Parathyroid adenoma (tissue), 2 donors: ENCODE measurements around the gene LRTM1.

Experiments used
- H2AFZ ChIP-seq: fragments of 300-600 bp; sonication (generic); one replicate; pipeline ENCODE4 v1.7.0; 2017; ENCODE audit warnings: antibody characterized with exemption, mild to moderate bottlenecking
- H3K27ac ChIP-seq: fragments of 300-600 bp; sonication (generic); one replicate; pipeline ENCODE4 v1.7.0; 2017
- H3K27me3 ChIP-seq: fragments of 300-600 bp; sonication (generic); one replicate; pipeline ENCODE4 v1.7.0; 2017; ENCODE audit warnings: low read length; ENCODE audit not compliant: control insufficient read depth, insufficient read depth
- H3K36me3 ChIP-seq: fragments of 300-600 bp; sonication (generic); one replicate; pipeline ENCODE4 v1.7.0; 2017; ENCODE audit warnings: low read length; ENCODE audit not compliant: control insufficient read depth, insufficient read depth
- H3K4me1 ChIP-seq: fragments of 300-600 bp; sonication (generic); one replicate; pipeline ENCODE4 v1.7.0; 2017; ENCODE audit warnings: control low read depth
- H3K4me2 ChIP-seq: fragments of 300-600 bp; sonication (generic); one replicate; pipeline ENCODE4 v1.7.0; 2017; ENCODE audit warnings: low read length
- H3K4me3 ChIP-seq: fragments of 300-600 bp; sonication (generic); one replicate; pipeline ENCODE4 v1.7.0; 2017; ENCODE audit warnings: low read depth, low read length
- H3K79me2 ChIP-seq: fragments of 300-600 bp; sonication (generic); one replicate; pipeline ENCODE4 v1.7.0; 2017; ENCODE audit warnings: control low read depth
- H3K9ac ChIP-seq: fragments of 300-600 bp; sonication (generic); one replicate; pipeline ENCODE4 v1.7.0; 2017; ENCODE audit warnings: mild to moderate bottlenecking
- H3K9me3 ChIP-seq: fragments of 300-600 bp; sonication (generic); one replicate; pipeline ENCODE4 v1.7.0; 2017; ENCODE audit warnings: low read length; ENCODE audit not compliant: control insufficient read depth
- TF ChIP-seq, protein P1 (sequence below): fragments of 300-600 bp; sonication (generic); IDR thresholded peaks from one replicate; pipeline ENCODE4 v1.7.0; 2017; ENCODE audit warnings: antibody characterized with exemption, mild to moderate bottlenecking
- donor health status: primary hyperparathyroidism.

LRTM1 gene

GRCh38 chr3:54876694-54877093 lies 51.2 kb downstream of the LRTM1 start:
- no peak overlapping the region for H3K27ac ChIP-seq
- no peak overlapping the region for H3K4me2 ChIP-seq
- H3K4me1 ChIP-seq: no peaks in the 10 kb centered on the region

DNA sequence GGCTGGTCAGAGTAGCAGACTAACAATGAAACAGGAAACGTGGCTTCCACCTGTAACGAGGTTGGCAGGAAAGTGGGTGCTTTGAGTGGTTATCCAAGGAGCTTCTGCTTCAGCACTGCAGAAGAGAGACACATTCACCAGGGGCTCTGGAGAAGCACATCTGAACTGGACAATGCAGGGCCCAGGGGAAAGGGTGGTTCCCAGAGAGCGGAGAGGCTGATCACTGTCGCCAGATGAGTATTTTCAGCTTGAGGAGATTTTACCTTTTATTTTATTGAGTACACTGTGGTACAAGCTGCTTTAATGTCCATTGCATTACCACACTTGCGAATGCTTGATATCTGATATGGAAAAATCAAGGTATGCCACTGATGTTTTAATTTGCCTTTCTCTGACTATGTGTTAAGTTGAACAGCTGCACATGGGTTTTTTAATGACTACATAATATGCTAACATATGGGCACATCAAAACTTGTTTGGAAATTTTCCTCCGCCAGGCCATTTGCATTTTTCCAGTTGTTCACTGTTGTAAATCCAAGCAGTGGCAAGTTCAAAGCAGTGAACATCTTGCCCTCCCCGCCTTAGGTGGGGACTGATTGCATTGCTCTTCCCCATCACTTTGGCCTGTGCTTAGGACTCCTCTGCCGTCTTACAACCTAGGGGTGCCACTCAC lies 52.1 kb downstream of the LRTM1 start:
- Histone ChIP-seq H3K4me3 (no peak overlapping the region), H3K9ac (no peak overlapping the region), H2AFZ (no peak overlapping the region), H3K79me2 (no peaks in the 10 kb centered on the region), H3K36me3 (no peaks in the 10 kb centered on the region), H3K9me3 (no peaks in the 10 kb centered on the region), H3K4me1 (no peaks in the 10 kb centered on the region), H3K27me3 (no peaks in the 10 kb centered on the region), H3K27ac (no peak overlapping the region), H3K4me2 (no peak overlapping the region)
- TF ChIP-seq, protein P1, sequence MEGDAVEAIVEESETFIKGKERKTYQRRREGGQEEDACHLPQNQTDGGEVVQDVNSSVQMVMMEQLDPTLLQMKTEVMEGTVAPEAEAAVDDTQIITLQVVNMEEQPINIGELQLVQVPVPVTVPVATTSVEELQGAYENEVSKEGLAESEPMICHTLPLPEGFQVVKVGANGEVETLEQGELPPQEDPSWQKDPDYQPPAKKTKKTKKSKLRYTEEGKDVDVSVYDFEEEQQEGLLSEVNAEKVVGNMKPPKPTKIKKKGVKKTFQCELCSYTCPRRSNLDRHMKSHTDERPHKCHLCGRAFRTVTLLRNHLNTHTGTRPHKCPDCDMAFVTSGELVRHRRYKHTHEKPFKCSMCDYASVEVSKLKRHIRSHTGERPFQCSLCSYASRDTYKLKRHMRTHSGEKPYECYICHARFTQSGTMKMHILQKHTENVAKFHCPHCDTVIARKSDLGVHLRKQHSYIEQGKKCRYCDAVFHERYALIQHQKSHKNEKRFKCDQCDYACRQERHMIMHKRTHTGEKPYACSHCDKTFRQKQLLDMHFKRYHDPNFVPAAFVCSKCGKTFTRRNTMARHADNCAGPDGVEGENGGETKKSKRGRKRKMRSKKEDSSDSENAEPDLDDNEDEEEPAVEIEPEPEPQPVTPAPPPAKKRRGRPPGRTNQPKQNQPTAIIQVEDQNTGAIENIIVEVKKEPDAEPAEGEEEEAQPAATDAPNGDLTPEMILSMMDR: no peak

More at GRCh38 chr3:54876694-54877093, 51.2 kb downstream of the LRTM1 start:
- H3K36me3 ChIP-seq: no peaks in the 10 kb centered on the region
- no peaks in the 10 kb centered on the region for H3K27me3 ChIP-seq
- no peak overlapping the region for H3K9ac ChIP-seq
- H3K79me2 ChIP-seq: no peaks in the 10 kb centered on the region
- TF ChIP-seq, protein P1: no peak
- H3K4me3 ChIP-seq: no peak overlapping the region
- H2AFZ ChIP-seq: no peak overlapping the region
- no peaks in the 10 kb centered on the region for H3K9me3 ChIP-seq

DNA sequence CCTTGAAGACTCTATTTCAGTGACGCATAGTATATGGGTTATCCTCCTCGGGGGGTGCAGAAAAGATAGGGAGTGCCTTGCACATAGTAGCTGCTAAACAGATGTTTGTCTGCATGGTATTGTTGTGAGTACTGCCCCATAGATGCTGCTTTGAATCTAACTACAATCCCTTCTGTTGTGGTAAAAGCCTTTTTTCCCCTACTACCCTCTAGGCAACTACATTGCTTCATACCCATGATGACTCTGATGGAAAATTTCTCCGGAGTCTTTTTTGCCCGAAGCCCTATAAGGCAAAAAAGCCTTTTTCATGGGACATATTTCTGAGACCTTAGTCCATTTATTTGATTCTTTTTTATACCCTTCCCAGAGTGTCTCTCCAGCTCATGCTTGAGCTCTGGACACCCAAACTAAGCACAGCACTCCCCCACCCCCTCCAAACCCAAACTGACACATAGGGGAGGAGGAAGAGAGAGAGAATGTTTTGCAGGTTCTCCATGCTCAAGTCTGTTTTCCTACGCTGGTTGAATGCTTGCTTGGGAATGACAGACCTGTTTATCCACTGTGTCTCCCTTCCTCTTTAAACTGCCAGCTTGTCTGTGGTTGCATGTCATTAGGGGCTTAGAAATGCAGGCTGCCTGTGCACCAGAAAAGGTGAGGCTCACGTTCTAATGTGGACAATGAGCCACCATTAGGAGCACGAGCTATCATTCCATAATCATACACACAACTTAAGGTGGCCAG lies 52.9 kb downstream of the LRTM1 start:
- Histone ChIP-seq H3K27me3 (no peaks in the 10 kb centered on the region), H3K4me2 (no peak overlapping the region), H3K4me3 (no peak overlapping the region), H3K79me2 (no peaks in the 10 kb centered on the region), H3K9ac (no peak overlapping the region), H3K36me3 (no peaks in the 10 kb centered on the region), H3K4me1 (peaks cover 4% of the 10 kb centered on the region), H3K9me3 (no peaks in the 10 kb centered on the region), H3K27ac (no peak overlapping the region), H2AFZ (no peak overlapping the region)
- TF ChIP-seq, protein P1: no peak

DNA sequence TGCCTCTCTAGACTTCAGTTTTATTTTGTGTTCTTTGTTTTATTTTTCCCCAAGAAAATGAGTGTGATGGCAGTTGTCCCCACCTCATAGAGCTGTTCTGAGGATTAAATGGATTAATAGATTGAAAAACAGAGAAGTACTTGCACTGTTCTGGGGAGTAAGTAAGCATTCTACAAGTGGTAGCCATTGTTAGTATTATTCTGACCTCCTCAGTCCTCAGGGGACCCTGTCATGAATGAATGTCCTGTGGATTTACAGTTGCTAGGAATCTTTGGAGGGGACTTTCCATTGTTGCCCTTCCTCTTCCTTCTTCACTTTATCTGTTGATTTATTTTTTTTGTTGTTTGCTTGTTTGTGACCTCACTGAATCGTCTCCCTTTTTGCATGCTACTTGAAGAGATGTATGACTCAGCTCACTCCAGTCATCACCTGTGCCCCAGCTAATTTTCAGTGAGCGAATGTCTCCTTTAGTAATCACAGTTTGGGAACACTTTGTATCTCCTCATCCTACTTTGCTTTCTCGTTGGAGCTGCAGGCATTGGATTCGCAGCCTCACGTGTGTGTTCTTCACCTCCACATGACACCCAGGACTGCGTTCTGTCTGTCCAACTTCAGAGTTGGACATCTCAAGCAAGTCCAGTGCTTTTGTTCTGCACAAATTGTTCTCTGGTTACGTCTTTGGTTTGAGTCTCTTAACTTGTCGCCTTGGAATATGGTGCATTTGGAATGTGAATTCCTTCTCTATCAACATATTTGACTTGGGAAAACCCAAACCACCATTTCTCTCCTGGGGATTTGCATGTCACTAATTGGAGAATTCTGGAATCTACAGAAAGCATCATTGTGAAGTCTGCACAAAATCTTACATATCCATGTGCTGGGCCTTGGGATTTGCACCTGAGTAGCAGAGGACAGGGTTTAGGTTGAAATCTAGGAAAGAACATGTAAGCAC lies 54.5 kb downstream of the LRTM1 start:
- TF ChIP-seq, protein P1: no peak
- Histone ChIP-seq H3K4me2 (no peak overlapping the region), H3K79me2 (no peaks in the 10 kb centered on the region), H3K9ac (no peak overlapping the region), H3K36me3 (no peaks in the 10 kb centered on the region), H3K27me3 (no peaks in the 10 kb centered on the region), H3K9me3 (no peaks in the 10 kb centered on the region), H3K27ac (no peak overlapping the region), H3K4me3 (no peak overlapping the region), H2AFZ (no peak overlapping the region), H3K4me1 (peaks cover 4% of the 10 kb centered on the region)
